ENCODE measurements around the gene CEBPG.

The CEBPG gene

DNA sequence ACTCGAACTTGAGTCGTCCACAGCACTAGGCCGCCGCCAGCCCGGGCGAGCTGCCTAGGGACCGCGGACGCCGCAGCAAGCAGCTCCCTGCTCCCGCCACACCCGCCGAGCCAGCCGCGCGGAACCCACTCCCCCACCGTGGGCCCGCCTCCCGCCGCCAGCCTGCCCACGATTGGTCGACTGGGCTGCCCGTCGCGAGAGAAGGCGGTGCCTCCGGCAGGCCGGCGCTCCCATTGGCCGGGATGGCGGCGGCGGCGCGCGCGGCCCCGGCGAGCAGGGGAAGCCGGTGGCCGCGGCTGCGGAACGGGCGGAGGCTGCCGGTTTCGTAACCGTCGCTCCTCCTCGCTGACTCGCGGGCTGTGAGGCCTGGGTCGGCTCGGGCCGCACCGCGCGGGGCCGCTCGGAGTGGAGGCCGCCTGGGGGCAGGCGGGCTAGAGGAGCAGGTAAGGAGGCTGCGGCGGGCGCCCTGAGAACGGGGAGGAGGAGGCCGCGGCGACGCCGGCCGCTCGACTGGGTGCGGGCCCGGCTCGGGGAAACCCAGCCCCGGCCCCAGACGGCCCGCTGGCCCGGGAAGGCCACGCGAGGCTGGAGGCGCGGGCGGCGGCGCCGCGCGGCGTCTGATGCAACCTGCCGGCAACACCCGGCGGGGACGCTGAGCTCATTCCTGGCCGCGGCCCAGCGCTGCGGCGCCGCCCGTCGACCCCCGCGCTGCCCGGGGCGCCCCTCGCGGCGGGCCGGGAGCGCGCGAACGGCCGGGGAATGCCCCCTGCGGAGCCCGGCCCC is at the start of gene CEBPG:
TSS of gene CEBPG (plus strand) at position 257 of the 783 bp plus-strand sequence. CDS start 5,531 bp downstream, outside the sequence.
- peak; percentile 79 for DNase-seq (ENCODE audit: low read depth)

DNA sequence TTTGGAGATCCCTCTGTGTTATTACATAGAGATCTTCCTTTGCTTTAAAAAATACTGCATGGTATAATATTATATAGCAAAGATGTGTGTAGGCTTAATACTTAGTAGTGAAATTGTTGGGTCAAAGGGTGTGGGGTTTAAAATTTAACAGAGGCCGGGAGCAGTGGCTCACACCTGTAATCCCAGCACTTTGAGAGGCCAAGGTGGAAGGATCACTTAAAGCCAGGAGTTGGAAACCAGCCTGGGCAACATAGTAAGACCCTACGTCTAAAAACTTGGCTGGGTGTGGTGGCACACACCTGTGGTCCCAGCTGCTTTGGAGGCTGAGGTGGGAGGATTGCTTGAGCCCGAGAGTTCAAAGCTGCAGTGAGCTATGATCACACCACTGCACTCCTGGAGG is 48.9 kb upstream of the CEBPG start:
- DNase-seq (ENCODE audit: low read depth): no peak

DNA sequence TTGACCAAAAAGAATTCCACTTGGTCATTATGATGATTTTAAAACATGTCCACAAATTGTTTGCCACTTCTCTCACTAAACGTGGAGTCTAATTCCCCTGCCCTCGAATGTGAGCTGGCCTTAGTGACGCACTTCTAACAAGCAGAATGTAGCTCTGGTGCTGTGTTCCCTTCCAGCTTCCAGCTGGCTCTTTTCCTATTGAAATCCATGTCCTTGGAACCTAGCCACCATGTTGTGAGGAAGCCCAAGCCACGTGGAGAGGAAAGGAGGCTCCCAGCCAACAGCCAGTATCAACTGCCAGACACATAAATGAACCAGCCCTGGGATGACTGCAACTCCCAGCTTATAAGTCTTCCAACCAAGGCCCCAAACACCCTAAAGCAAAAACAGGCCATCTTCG is 47.6 kb upstream of the CEBPG start:
- DNase-seq (ENCODE audit: low read depth): no peak

DNA sequence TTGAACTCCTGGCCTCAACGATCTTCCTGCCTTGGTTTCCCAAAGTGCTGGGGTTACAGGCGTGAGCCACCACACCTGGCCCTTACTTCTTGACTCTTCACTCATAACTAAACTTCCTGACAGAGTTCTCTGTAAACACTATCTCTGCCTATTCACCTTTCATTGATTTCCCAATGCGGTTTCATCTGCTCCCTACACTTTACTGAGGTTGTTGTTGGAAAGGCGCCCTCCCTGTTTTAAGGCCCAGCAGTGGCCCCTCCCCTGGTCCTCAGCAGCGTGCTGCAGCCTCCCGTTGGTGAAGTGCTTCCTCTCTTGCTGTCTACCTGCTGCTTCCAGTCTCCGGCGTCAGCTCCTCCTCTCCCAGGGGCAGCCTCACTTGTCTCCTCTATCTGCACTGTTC is 44.4 kb upstream of the CEBPG start:
- DNase-seq (ENCODE audit: low read depth): no peak

- no peak for DNase-seq (ENCODE audit: low read depth)
Observed at GRCh38 chr19:33329736-33330135, 43.8 kb upstream of the CEBPG start.

DNA sequence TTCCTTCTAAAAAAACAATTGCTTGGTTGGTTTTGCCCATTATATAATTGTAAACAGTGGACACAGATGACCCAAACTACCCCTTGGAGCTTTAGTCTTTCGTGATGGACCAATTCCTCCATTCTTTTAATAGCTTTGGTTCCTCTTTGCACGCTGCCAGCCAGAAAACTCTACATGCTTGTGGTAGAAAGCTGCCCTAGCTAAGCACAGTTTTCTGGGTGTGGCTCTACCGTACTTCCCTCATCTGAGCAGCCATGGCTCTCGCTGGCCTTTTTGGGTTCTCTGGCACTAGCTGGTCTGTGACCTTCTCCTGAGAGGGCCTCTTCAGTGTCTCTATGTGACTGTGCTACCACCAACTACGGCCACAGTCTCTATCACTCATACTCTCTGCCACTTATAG is 41.3 kb upstream of the CEBPG start:
- no peak for DNase-seq (ENCODE audit: low read depth)

- DNase-seq (ENCODE audit: low read depth): no peak
Observed at GRCh38 chr19:33333151-33333550, 40.4 kb upstream of the CEBPG start.

DNA sequence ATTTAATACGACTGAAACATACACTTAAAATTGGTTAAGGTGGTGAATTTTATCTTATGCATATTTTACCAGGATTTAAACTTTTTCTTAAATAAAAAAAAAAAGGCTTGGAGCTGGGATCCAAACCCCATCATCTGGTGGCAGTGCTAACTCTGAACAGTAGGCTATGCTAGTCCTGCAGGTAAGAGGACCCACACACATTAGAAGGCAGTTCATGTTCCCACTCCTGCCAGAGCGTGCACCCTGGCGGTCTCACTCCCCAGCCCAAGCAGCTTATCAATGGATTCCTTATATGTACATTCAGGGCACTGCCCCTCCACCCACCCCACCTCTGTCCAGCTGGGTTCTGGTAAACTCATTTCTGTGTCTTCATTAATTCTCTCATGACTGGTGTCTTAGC is 39.9 kb upstream of the CEBPG start:
- no peak for DNase-seq (ENCODE audit: low read depth)

GRCh38 chr19:33334271-33334670 is 39.2 kb upstream of the CEBPG start:
- no peak for DNase-seq (ENCODE audit: low read depth)

DNA sequence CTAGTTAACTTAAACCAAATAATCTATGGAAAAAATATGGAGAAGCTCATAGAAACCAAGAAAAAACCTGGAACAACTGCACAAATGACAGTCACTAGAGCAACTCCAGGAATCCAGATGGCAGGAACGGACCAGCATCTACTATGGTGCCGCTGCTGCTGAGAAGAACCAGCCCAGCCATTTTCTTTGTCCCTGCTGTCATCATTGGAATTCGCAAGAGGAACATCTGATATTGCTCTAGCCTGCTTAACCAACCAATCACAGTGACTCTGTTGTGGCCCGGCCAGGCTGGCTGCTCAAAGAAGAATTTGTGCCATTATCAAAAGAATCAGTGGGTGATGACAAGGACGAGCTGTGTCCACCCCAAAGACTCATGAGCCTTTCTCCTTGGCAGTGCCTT is 38.1 kb upstream of the CEBPG start:
- DNase-seq (ENCODE audit: low read depth): no peak

GRCh38 chr19:33339016-33339984 is 34.2 kb upstream of the CEBPG start:
- no peak for DNase-seq (ENCODE audit: low read depth)

DNA sequence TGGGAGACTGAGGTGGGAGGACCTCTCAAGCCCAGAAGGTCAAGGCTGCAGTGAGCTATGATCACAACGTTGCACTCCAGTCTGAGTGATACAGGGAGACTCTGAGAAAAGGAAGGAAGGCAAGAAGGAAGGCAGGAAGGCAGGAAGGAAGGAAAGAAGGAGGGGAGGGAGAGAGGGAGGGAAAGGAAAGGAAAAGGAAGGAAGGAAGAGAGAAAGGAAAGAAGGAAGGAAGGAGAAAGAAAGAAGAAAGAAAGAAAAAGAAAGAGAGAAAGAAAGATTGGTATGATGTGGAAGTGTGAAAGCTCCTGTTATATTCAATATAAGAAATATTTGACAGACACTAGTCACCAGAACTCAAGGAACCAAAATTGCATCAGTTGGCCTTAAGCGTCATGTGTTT is 32.5 kb upstream of the CEBPG start:
- DNase-seq (ENCODE audit: low read depth): no peak

DNA sequence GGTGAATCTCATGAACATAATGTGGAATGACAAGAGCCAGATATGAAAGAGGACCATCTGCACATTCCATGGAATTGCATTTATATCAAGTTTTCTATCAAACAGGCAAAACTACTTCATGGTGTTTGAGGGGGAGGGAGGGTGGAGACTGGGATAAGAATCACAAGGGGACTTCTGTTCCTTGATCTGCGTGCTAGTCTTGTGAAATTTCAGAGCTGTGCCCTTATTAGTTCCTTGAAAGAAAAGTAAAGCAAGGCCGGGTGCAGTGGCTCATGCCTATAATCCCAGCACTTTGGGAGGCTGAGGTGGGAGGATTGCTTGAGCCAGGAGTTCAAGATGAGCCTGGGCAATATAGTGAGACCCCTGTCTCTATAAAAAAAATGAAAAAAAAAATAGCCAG is 30.2 kb upstream of the CEBPG start:
- DNase-seq (ENCODE audit: low read depth): no peak

- DNase-seq (ENCODE audit: low read depth): no peak
Observed at GRCh38 chr19:33343859-33344572, 29.5 kb upstream of the CEBPG start.

- DNase-seq (ENCODE audit: low read depth): no peak
Observed at GRCh38 chr19:33344573-33344925, 29.0 kb upstream of the CEBPG start.

- DNase-seq (ENCODE audit: low read depth): no peak
Observed at GRCh38 chr19:33345163-33345562, 28.3 kb upstream of the CEBPG start.

DNA sequence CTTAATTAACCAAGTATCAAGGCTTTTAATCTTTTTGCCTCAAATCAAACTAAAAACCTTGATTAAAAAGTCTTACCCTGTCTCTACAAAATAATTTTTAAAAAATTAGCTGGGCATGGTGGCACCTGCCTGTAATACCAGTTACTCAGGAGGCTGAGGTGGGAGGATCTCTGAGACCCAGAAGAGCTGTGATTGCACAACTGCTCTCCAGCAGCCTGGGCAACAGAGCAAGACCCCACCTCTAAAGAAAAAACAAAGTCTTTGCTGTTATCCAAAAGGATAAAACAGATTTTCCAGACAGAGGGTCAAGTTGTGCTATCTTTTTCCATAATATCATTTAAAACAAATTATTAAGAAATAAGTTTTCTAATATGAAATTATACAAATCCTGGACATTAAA is 26.8 kb upstream of the CEBPG start:
- no peak for DNase-seq (ENCODE audit: low read depth)

DNA sequence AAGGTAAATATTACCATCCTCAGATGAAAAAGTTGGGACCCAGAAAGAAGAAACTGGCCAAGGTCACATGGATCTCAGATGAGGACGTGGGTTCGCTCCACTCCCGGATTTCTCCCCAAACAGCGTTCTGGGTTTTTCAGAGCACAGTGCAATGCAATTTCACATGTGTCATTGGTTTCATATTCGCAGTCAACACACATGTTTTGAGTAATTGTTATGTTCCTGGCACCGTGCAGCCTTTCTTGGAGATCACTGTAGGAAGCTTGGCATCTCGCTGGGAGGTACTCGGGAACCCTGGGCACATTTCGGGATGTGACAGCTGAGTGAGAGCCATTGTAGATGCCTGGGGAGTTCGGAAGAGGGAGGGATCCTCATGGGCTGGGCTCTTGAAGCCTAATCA is 26.2 kb upstream of the CEBPG start:
- no peak for DNase-seq (ENCODE audit: low read depth)

DNA sequence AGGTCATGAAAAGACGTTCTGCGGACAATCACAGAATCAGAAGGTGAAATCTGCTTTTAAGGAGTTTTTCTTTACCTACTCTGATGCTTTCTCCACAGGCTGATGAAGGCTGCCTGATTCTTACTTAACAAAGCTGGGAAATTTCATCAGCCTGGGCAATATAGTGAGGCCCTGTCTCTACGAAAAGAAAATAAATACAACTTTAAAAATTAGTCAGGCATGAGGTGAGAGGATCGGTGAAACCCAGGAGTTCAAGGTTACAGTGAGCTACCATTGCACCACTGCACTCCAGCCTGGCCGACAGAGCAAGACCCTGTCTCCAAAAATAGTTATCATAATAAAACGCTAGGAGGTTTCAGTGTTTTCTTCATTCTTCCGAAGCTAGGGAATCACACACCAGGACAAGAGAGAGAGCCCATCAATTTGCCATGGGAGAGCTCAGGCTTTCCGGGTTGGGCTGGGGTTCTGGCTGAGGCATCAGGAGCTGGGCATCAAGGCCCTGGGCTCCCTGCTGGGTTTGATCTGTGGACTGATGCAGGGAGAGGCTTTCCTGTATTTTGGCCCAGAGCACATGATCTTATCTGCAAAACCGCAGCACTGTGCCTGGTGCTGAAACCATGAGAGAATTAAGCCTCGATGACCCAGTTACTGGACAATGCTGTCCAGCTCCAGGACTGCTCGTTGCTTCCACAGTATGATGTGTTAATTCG is 25.1 kb upstream of the CEBPG start:
- no peak for DNase-seq (ENCODE audit: low read depth)

DNA sequence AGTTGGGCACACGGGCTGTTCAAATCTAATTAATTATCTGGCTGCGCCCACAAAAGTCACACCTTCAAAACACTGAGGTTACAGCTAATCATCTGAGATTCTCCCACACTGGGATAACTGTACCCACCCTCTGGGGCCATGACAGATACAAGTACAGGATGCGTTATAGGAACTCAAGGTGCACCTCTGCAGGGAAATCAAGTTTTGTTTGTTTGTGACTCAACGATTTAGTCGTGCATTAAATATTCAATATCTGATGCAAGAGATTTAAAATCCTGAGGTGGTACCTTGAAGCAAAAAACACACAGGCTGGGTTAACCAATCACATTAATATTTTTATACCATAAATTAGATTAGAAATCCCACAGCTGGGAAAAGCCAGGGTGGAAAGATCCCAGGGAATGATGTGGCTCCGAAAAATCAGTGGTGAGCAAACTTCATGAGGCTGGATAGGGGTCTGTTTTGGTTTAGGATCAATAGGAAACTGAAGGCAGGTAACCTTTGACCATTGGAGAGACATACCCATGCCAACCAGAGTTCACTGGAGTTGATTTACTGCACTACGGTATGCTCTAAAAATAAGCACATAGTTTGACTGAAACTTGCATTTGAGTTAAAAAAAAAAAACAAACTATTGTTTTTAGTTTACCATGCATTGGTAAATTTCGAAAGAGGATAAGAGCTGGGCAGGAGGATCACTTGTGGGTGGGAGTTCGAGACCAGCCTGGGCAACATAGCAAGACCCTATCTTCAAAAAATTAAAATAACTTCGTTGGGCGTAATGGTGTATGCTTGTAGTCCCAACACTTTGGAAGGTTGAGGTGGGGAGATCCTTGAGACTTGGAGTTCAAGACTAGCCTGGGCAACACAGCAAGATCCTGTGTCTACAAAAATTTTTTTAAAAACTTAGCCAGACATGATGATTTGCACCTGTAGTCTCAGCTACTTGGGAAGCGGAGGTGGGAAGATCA is 23.9 kb upstream of the CEBPG start:
- DNase-seq (ENCODE audit: low read depth): no peak

Data from HS-27A (cell line).